WTC11 (cell line): ENCODE data around the gene BPIFA2. TPM values are rescaled to one million over a fixed set of nuclear protein-coding genes. Genes with fewer than 3 reads are reported as not detected.

Experiments
- ATAC-seq: fragments of 200-7000 bp; cut with Tn5 transposase; 2 replicates; pipeline ENCODE4 v1.10.0; 2021; ENCODE audit warnings: mild to moderate bottlenecking, moderate library complexity
- CTCF ChIA-PET: fragments of 300-600 bp; sonication (Branson Sonifier 250); formaldehyde crosslinking; loops from one replicate; lab custom pipeline; 2021; ENCODE audit warnings: antibody characterized with exemption; lab: Charles Lee
- POLR2A ChIA-PET: fragments of 350-600 bp; sonication (Branson Sonifier 250); formaldehyde crosslinking; loops from one replicate; lab custom pipeline; 2021; ENCODE audit warnings: antibody characterized with exemption; lab: Charles Lee
- DNase-seq: peaks from one replicate; pipeline ENCODE4 v3.0.0; 2021; ENCODE audit warnings: low spot score
- H3K27ac Mint-ChIP-seq: 2 replicates; pipeline ENCODE4 v1.8.0; 2021; ENCODE audit warnings: mixed read lengths
- H3K27me3 Mint-ChIP-seq: 2 replicates; pipeline ENCODE4 v1.8.0; 2021; ENCODE audit warnings: low read depth, mild to moderate bottlenecking, moderate library complexity, mixed read lengths
- H3K36me3 Mint-ChIP-seq: 2 replicates; pipeline ENCODE4 v1.8.0; 2021; ENCODE audit warnings: mixed read lengths
- H3K4me1 Mint-ChIP-seq: 2 replicates; pipeline ENCODE4 v1.8.0; 2022; ENCODE audit warnings: mixed read lengths
- H3K4me3 Mint-ChIP-seq: 2 replicates; pipeline ENCODE4 v1.8.0; 2021; ENCODE audit warnings: mild to moderate bottlenecking, moderate library complexity, mixed read lengths
- H3K9me3 Mint-ChIP-seq: 2 replicates; pipeline ENCODE4 v1.8.0; 2021; ENCODE audit warnings: mixed read lengths
- AR ChIP-seq: fragments of 250-450 bp; sonication (Bioruptor Pico); IDR thresholded peaks from 2 replicates; pipeline ENCODE4 v1.9.0; 2021; ENCODE audit warnings: mild to moderate bottlenecking
- FOXP1 ChIP-seq: sonication (generic); formaldehyde crosslinking; IDR thresholded peaks from 2 replicates; pipeline ENCODE4 v1.8.0; 2022; ENCODE audit warnings: missing genetic modification reagents, mild to moderate bottlenecking, moderate library complexity, borderline replicate concordance
- MYBL2 ChIP-seq: sonication (generic); formaldehyde crosslinking; IDR thresholded peaks from 2 replicates; pipeline ENCODE4 v1.8.1; 2023; ENCODE audit warnings: mild to moderate bottlenecking, moderate library complexity, missing genetic modification reagents
- PRRX2 ChIP-seq: fragments of 250-450 bp; sonication (Bioruptor Pico); IDR thresholded peaks from 2 replicates; pipeline ENCODE4 v1.8.0; 2021; ENCODE audit warnings: mild to moderate bottlenecking
- RORB ChIP-seq: fragments of 250-450 bp; sonication (Bioruptor Pico); IDR thresholded peaks from 2 replicates; pipeline ENCODE4 v1.9.0; 2021; ENCODE audit warnings: mild to moderate bottlenecking
- TCF7 ChIP-seq: sonication (generic); formaldehyde crosslinking; IDR thresholded peaks from 2 replicates; pipeline ENCODE4 v1.8.0; 2022; ENCODE audit warnings: mild to moderate bottlenecking, low read depth, missing genetic modification reagents, moderate library complexity
- ZNF281 ChIP-seq: sonication (generic); formaldehyde crosslinking; IDR thresholded peaks from 2 replicates; pipeline ENCODE4 v1.8.0; 2023; ENCODE audit warnings: mild to moderate bottlenecking, missing genetic modification reagents
- ZNF317 ChIP-seq: sonication (generic); formaldehyde crosslinking; IDR thresholded peaks from 2 replicates; pipeline ENCODE4 v1.8.1; 2023; ENCODE audit warnings: low read depth, mild to moderate bottlenecking, moderate library complexity, missing genetic modification reagents, borderline replicate concordance
- total RNA-seq: library from RNA; stranded (reverse); gene quantifications from 3 replicates; pipeline ENCODE4 v1.2.3, GENCODE V29; 2021
- TF ChIP-seq, protein P1 (sequence below): sonication (generic); formaldehyde crosslinking; IDR thresholded peaks from 2 replicates; pipeline ENCODE4 v1.8.0; 2022; ENCODE audit warnings: missing genetic modification reagents
- TF ChIP-seq, protein P2 (sequence below): sonication (generic); formaldehyde crosslinking; IDR thresholded peaks from 2 replicates; pipeline ENCODE4 v1.8.1; 2022; ENCODE audit warnings: low read depth, mild to moderate bottlenecking, moderate library complexity, missing genetic modification reagents, borderline replicate concordance
- TF ChIP-seq, protein P3 (sequence below): sonication (generic); formaldehyde crosslinking; IDR thresholded peaks from 2 replicates; pipeline ENCODE4 v1.8.0; 2022; ENCODE audit warnings: mild to moderate bottlenecking, missing genetic modification reagents
- TF ChIP-seq, protein P4 (sequence below): fragments of 250-450 bp; sonication (Bioruptor Pico); IDR thresholded peaks from 2 replicates; pipeline ENCODE4 v2.1.2; 2022; ENCODE audit warnings: mild to moderate bottlenecking, moderate library complexity
- TF ChIP-seq, protein P5 (sequence below): fragments of 200-600 bp; IDR thresholded peaks from 2 replicates; pipeline ENCODE4 v1.8.0; 2022; ENCODE audit warnings: antibody characterized with exemption

The BPIFA2 gene
- total RNA-seq, 1 experiment from 2014 or later, result not detected

- TF ChIP-seq, protein P1, sequence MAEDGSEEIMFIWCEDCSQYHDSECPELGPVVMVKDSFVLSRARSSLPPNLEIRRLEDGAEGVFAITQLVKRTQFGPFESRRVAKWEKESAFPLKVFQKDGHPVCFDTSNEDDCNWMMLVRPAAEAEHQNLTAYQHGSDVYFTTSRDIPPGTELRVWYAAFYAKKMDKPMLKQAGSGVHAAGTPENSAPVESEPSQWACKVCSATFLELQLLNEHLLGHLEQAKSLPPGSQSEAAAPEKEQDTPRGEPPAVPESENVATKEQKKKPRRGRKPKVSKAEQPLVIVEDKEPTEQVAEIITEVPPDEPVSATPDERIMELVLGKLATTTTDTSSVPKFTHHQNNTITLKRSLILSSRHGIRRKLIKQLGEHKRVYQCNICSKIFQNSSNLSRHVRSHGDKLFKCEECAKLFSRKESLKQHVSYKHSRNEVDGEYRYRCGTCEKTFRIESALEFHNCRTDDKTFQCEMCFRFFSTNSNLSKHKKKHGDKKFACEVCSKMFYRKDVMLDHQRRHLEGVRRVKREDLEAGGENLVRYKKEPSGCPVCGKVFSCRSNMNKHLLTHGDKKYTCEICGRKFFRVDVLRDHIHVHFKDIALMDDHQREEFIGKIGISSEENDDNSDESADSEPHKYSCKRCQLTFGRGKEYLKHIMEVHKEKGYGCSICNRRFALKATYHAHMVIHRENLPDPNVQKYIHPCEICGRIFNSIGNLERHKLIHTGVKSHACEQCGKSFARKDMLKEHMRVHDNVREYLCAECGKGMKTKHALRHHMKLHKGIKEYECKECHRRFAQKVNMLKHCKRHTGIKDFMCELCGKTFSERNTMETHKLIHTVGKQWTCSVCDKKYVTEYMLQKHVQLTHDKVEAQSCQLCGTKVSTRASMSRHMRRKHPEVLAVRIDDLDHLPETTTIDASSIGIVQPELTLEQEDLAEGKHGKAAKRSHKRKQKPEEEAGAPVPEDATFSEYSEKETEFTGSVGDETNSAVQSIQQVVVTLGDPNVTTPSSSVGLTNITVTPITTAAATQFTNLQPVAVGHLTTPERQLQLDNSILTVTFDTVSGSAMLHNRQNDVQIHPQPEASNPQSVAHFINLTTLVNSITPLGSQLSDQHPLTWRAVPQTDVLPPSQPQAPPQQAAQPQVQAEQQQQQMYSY (CRISPR knock-in tag), result no peak
Measured at GRCh38 chr20:33148040-33148439, 19.9 kb upstream of the BPIFA2 start (continued).

- POLR2A ChIA-PET, result no interaction called here
- Mint-ChIP-seq H3K4me3 (no peak overlapping the region), H3K27ac (no peak overlapping the region), H3K36me3 (no peaks in the 10 kb centered on the region), H3K27me3 (peaks cover 5% of the 10 kb centered on the region), H3K9me3 (no peaks in the 10 kb centered on the region), H3K4me1 (no peaks in the 10 kb centered on the region)
- CTCF ChIA-PET, result interaction anchor here (1.0 kb wide), 1 partner anchor 58 kb away, joined by 3 read pairs; no protein-coding TSS in a partner anchor
- TF ChIP-seq, protein P2, sequence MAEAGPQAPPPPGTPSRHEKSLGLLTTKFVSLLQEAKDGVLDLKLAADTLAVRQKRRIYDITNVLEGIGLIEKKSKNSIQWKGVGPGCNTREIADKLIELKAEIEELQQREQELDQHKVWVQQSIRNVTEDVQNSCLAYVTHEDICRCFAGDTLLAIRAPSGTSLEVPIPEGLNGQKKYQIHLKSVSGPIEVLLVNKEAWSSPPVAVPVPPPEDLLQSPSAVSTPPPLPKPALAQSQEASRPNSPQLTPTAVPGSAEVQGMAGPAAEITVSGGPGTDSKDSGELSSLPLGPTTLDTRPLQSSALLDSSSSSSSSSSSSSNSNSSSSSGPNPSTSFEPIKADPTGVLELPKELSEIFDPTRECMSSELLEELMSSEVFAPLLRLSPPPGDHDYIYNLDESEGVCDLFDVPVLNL (CRISPR knock-in tag), result no peak
- no peak for TF ChIP-seq PRRX2
- TF ChIP-seq, protein P3, sequence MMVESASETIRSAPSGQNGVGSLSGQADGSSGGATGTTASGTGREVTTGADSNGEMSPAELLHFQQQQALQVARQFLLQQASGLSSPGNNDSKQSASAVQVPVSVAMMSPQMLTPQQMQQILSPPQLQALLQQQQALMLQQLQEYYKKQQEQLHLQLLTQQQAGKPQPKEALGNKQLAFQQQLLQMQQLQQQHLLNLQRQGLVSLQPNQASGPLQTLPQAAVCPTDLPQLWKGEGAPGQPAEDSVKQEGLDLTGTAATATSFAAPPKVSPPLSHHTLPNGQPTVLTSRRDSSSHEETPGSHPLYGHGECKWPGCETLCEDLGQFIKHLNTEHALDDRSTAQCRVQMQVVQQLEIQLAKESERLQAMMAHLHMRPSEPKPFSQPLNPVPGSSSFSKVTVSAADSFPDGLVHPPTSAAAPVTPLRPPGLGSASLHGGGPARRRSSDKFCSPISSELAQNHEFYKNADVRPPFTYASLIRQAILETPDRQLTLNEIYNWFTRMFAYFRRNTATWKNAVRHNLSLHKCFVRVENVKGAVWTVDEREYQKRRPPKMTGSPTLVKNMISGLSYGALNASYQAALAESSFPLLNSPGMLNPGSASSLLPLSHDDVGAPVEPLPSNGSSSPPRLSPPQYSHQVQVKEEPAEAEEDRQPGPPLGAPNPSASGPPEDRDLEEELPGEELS, result no peak
- no peak for TF ChIP-seq ZNF317
- TF ChIP-seq, protein P4, sequence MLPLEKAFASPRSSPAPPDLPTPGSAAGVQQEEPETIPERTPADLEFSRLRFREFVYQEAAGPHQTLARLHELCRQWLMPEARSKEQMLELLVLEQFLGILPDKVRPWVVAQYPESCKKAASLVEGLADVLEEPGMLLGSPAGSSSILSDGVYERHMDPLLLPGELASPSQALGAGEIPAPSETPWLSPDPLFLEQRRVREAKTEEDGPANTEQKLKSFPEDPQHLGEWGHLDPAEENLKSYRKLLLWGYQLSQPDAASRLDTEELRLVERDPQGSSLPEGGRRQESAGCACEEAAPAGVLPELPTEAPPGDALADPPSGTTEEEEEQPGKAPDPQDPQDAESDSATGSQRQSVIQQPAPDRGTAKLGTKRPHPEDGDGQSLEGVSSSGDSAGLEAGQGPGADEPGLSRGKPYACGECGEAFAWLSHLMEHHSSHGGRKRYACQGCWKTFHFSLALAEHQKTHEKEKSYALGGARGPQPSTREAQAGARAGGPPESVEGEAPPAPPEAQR (CRISPR knock-in tag), result no peak
- no peak for TF ChIP-seq ZNF281 (CRISPR knock-in tag)
- TF ChIP-seq, protein P5, sequence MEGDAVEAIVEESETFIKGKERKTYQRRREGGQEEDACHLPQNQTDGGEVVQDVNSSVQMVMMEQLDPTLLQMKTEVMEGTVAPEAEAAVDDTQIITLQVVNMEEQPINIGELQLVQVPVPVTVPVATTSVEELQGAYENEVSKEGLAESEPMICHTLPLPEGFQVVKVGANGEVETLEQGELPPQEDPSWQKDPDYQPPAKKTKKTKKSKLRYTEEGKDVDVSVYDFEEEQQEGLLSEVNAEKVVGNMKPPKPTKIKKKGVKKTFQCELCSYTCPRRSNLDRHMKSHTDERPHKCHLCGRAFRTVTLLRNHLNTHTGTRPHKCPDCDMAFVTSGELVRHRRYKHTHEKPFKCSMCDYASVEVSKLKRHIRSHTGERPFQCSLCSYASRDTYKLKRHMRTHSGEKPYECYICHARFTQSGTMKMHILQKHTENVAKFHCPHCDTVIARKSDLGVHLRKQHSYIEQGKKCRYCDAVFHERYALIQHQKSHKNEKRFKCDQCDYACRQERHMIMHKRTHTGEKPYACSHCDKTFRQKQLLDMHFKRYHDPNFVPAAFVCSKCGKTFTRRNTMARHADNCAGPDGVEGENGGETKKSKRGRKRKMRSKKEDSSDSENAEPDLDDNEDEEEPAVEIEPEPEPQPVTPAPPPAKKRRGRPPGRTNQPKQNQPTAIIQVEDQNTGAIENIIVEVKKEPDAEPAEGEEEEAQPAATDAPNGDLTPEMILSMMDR, result no peak
- TF ChIP-seq RORB, result no peak
- no peak for TF ChIP-seq TCF7 (CRISPR knock-in tag)
- TF ChIP-seq AR, result no peak
- TF ChIP-seq MYBL2 (CRISPR knock-in tag), result no peak
- no peak for TF ChIP-seq FOXP1 (CRISPR knock-in tag)
- no peak for DNase-seq
- no peak for ATAC-seq
Measured at GRCh38 chr20:33154252-33154651, 13.7 kb upstream of the BPIFA2 start.
